ENCODE data around the gene NFKBIB.

The NFKBIB gene

DNA sequence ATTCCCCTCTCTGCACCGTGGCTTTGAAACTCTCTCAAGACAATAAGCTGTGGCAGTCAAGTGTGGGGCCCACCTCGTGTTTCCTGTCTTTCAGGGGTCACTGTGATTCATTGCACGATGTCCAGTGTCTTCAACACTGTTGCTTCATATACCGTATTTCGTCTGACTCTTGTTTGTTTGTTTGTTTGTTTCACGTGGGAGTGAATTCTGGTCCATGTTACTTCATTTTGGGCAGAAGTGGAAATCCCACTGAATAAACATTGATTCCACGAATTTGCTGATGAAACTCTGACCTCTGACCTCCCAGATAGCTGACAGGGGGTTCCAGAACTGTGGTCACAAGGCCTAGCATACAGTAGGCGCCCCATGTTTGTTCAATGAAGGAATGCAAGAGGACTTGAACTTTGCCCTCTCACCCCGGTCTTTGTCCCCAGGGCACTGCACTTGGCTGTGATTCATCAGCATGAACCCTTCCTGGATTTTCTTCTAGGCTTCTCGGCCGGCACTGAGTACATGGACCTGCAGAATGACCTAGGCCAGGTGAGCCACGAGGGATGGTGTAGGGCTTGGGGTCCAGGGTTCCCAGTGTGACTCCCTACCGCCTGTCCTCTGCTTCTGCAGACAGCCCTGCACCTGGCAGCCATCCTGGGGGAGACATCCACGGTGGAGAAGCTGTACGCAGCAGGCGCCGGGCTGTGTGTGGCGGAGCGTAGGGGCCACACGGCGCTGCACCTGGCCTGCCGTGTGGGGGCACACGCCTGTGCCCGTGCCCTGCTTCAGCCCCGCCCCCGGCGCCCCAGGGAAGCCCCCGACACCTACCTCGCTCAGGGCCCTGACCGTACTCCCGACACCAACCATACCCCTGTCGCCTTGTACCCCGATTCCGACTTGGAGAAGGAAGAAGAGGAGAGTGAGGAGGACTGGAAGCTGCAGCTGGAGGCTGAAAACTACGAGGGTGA is 5.1 kb downstream of the NFKBIB start:
- no peak for DNase-seq (ENCODE audit: low read depth in 2 of 2)

DNA sequence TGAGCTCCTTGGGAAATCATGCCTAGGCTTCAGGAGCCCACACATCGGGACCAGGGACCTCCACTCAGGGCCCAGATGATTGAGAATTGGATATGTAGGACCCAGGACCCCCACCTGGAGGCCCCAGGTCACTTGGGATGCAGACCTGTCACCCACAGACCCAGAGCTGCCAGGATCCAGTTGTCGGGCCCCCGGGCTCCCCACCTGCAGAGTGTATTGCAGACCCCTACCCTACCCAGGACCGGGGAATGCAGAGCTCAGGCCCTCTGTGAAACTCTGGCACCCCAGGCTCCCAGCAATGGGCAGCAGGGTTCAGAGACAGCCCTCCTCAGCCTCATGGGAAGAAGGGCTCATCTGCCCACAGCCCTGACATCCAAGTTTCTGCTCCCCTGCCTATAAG is 5.9 kb downstream of the NFKBIB start:
- DNase-seq (ENCODE audit: low read depth in 2 of 2), result no peak

DNA sequence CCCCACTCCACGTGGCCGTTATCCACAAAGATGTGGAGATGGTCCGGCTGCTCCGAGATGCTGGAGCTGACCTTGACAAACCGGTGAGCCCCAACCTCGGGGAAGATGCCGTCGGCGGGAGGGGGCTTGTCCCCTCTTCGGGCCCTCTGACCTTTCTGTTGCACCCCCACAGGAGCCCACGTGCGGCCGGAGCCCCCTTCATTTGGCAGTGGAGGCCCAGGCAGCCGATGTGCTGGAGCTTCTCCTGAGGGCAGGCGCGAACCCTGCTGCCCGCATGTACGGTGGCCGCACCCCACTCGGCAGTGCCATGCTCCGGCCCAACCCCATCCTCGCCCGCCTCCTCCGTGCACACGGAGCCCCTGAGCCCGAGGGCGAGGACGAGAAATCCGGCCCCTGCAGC is 7.5 kb downstream of the NFKBIB start:
- no peak for DNase-seq (ENCODE audit: low read depth in 2 of 2)

DNA sequence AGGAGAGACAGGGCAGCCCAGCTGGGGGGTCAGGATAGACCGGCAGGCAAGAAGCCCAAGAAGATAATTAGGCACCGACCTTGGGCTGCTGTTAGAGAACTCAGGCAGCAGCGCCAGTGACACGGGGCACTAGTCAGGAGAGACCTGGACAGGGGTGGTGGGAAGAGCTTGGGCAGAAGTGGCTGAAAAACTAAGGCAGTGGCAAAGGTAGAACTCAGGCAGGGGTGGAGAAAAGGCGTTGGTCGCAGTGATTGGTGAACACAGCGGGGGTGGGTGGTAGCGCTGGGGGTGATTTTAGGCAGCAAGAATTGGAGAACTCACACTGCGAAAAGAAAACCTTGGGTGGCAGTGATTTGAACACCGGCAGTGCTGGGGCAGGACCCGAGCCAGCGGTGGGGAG is 7.9 kb downstream of the NFKBIB start:
- no peak for DNase-seq (ENCODE audit: low read depth in 2 of 2)

DNA sequence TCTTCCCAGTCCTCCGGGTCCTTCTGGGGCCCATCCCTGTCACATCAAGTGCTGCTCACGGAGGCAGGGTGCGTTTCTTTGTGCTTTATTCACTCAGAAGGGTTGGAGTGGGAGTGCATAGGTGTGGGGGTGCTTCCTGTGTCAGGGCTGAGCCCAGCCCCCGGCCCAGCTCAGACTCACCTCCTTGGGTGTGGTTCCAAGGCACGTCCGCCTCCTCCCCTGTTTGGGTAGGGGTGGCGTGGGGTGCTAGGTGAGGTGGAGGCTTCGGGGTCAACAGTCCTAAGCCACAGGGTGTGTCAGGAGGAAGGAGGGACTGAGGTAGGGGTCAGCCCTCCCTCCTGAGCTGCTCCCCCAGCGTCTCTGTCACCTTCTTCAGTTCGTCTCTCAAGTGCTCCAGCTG is 9.1 kb downstream of the NFKBIB start:
- DNase-seq (ENCODE audit: low read depth in 2 of 2), result no peak

DNA sequence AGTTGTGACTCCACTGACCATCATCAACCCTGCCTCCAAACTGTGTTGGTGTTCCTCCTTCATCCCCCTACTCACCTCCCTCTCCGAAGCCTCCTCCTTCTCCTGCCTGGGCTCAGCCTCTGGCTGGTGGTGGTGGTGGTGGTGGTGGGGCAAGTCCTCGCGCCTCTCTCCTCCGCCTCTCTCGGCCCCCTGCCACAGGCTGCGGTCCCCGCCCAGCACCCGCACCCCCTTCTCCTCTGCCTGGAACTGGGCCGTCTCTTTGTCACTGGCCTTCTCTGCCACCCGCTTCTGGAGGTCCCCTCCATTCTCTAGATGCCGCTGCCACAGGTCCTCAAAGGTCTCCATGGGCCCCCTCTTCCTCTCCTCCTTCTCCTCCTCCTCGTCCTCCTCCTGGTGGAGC is 10.7 kb downstream of the NFKBIB start:
- DNase-seq (ENCODE audit: low read depth in 2 of 2), result no peak

DNA sequence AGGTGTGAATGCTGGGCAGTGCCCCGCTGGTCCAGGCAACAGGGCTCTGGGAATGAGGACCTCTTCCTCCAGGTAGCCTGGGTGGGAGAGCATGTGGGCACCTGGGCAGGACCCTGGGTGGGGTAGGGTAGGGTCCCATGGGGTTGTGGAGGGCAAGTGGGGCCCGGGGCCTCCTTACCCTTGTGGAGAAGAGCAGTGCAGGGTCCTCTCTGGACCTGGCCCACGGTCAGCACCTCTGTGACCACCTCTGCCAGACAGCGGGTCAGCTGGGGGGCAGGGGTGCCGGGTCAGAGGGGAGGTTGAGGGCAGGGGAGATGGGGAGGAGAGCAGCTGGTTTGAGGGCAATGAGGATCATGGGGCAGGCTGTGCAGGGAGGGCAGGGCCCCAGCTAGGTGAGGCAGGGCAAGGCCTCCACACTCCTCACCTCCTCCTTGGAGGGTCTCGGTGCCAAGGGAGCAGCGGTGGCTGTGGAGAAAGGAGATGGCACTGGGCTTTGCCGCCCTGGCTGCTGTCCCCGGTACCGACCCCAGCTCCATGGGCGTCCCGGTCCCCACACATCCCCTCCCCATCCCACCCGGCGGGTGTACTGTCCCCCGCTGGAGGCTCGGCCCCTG is 11.7 kb downstream of the NFKBIB start:
- DNase-seq (ENCODE audit: low read depth in 2 of 2), result no peak

DNA sequence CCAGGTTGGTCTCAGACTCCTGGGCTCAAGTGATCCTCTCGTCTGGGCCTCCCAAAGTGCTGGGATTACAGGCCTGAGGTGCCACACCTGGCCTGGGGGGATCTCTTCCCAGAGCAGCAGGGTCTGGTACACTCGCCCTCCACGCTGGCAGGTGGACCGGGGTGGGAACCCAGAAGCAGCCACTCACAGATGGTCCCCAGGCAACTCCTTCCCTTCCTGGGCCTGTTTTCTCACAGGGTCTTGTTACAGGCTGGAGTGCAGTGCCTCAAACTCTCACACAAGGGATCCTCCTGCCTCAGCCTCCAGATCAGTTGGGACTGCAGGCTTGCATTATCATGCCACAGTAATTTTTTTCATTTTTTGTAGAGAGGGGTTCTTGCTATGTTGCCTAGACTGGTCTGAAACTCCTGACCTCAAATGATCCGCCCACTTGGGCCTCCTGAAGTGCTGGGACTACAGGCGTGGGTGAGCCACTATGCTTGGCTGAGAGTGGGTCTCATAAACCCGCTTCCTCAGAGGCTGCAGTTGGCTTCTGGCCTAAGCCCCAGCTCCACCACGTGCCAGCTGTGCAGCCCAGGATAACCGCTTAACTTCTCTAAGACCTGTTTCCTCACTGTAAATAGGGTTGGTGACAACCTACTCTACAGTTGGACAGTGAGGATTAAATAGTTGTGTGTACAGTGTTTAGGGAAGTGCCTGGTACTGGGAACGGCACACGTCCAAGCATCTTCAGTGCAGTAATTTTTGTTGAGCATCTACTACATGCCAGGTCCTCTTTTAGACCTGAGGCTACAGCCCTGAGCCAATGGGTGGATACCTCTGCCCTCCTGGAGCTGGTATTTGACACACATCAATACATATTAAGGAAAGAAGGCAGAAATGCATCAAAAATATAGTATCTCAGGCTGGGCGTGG is 13.1 kb downstream of the NFKBIB start:
- DNase-seq (ENCODE audit: low read depth in 2 of 2), result no peak

DNA sequence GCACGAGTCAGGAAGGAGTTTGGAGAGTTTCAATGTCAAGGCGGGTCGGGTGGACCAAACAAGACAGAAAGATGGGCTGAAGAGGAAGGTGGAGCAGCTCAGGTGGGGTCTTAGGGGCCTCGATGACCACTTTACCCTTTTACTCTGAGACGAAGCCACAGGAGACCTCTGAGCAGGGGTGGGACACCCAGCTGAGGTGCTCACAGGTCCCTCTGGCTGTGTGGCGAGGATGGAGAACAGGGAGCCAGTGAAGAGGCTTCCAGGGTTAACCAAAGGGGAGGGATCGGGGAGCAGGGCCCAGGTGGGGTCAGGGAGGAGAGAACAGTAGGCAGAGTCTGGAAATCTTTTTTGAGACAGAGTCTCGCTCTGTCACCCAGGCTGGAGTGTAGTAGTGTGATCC is 14.2 kb downstream of the NFKBIB start:
- DNase-seq (ENCODE audit: low read depth in 2 of 2), result no peak

DNA sequence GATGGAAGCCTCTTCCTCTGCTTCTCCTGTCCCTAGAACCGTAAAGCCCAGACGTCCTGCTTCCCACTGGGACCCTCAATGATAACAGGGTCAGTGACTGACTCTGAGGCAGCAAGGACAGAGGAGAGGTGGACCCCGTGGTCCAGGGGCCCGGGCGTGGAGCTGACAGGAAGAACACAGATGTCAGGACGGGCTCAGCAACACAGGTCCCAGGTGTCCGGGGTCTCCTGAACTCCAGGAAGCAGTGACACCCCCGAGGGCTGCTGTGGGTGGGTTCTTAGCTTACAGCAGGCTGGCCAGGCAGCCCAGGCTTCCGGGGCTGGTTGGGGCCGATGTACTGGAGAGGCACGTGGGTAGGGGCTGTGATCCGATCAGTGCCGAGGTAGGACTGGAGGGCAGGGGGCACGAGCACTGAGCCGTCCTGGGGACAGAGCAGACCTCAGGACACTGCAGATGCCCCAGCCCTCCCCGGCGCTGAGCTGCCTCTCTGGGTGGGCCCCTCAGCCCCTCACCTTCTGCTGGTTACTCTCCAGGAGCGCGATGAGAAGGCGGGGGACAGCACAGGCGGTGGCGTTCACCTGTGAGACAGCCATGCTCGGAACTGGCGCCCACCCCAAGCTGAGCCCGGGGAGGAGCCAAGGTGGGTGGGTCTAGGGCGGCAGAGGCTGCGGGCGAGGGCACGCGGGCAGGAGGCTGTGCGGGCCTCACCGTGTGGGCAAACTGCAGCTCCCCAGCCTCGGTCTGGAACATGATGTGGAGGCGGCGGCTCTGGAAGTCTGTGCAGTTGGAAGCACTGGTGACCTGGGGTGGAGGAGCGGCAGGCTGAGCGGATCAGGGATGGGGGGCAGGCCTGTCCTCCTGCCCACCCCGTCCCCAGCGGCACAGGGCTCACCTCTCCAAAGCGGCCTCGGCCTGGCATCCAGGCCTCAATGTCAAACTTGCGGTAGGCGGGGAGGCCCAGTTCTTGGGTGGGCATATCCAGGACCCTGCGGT is 15.9 kb downstream of the NFKBIB start:
- no peak for DNase-seq (ENCODE audit: low read depth in 2 of 2)

DNA sequence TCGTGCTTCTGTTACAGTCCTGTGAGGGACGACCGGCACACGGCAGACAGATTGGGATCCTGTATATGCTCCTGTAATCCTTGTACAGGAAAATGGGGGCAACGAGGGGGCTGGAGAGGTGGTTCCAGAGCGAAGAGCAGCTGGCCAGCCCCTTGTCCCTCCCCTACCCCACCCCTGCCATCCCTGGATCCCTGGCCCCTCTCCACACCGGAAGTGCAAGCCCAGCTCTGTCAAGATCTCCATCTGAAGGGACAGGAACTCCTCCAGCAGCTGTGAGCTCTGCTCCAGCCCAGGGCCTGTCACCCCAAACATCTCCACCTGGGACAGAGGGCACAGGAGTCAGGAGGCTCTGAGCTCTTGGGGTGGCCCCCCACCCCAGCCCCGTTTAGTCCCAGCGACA is 17.7 kb downstream of the NFKBIB start:
- DNase-seq (ENCODE audit: low read depth in 2 of 2), result no peak

DNA sequence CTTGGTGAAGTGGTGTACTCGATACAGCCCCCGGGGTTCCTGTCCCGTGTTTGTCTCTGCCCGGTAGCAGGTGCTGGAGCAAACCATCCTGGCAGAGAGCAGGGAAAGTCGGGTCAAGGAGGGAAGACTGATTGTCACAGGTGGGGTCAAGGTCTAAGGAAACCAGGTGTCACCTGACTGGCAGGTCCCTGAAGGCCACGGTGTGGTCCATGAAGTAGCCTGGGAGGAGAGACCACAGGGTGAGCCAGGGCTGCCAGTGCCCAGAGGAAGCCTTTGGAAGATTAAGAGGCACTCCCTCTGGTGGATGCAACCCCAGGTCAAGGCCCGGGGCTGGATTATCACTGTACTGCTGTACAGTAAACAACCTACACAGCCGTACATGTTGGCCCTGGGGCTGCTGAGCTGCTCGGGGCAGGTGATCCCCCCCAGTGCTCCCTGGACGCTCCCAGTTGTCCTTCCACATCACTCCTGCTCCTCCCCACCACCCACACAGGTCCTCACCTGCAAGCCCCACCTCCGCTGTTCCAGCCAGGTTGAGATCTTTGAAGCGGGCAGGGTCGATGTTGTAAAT is 18.2 kb downstream of the NFKBIB start:
- no peak for DNase-seq (ENCODE audit: low read depth in 2 of 2)

DNA sequence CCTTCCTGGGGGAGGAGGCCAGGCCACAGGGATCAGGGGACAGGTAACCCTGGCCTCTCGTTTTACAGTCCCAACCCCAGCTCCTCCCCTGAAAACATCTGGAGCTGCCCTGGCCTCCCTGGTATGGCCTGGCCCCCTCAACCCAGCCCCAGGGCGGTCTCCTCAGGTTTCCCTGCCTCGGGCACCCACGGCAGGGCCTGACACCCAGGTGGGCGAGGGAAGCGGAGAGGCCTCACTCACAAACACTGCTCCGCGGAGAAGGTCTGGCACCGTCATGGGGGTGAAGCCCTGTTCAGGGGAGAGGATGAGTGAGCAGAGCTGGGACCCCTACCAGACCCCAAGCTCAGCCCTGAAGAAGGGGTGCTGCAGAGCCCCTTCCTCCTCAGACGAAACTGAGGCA is 18.8 kb downstream of the NFKBIB start:
- no peak for DNase-seq (ENCODE audit: low read depth in 2 of 2)

DNA sequence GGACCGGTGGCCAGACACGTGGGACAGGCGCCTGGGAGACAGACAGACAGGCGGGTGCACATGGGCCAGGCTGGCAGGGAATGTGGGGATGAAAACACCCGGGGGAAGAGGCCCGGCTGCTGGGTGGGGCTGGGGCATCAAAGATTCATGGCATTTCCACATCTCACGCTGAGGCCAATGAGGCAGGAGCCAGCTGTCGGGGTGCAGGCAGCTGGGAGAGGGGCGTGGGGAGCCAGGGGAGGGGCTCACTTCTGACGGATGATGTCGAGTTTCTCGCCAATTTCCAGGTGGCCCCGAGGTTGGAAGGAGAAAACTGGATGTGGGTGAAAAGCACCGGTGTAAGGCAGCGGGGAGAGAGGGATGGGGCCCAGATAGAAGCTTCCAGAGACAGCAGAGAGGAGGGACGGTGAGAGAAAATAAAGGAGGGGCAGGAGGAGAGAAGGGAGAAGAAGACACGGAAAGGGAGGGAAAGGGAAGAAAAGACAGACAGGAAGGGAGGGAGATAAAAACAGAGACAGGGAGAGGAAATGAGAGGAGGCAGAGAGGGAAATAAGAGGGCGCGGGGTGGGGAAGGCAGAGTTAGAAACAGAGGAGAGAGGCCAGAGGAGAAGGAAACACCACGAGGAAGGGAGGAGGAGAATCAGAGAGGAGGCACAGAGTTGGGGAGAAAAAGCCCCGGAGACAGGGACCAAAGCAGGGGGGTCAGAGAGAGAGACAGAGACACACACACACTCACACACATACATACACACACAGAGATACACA is 20.2 kb downstream of the NFKBIB start:
- no peak for DNase-seq (ENCODE audit: low read depth in 2 of 2)

DNA sequence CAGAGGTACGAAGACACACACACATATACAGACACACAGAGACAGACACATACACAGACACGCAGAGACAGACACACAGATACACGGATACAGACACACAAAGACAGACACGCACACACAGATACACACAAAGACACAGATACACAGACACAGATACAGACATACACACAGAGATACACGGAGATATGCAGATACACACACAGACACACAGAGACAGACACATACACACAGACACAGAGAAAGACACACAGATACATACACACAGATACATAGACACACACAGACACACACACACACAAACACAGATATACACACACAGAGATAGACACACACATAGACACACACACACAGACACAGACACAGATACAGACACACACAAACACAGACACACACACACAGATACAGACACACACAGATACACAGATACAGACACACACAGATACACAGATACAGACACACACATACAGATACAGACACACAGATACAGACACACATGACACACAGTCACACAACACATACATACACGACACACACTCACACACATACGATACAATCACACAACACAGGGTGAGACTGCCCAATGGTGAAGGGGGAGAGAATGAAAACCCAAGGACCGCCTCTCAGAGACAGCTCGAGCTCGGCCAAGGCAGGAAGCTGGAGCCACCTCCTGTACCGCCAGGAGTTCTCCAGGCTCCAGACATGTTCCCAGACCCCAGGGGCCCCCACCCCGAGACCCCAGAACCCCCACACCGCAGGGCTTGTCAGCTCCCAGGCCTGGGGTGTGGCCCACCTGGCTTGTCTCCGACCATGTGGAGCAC is 21.0 kb downstream of the NFKBIB start:
- DNase-seq (ENCODE audit: low read depth in 2 of 2), result no peak

DNA sequence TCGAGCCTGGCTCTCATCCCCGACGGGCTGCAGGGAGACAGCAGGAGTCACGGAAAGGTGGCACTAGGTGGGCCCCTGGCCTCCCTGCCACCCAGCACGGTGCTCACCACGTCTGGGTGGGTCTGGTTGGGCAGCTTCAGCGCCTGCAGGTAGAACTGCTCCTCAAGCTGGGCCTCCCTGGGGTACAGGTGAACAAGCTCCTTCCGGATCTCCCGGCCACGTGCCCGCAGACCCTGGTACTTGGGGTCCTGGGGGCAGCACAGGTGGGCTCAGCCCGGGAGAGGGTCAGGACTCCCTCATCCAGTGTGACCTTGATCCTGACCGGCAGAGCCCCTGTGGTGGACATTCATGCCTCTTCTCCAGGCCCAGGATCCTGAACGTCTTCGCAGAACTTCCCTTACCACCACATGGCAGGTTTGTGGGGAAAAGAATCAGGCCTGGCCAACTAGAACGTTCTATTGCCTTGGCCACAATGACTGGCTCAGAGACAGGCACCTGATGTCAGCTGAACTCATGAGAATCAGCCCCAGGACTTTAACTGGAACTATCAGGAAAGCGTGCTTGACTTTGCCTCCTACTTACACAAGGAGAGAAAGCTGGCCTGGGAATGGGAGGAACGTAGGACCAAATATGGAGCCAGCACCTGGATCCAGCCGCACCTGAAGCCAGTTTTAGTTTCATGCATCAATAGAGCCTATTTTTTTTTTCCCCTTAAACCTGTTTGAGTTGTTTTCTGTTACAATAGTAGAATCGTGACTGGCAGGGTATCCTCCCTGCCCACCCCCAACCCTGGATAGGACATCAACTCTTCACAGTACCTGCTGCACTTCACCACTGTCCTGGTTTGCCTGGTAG is 21.9 kb downstream of the NFKBIB start:
- DNase-seq (ENCODE audit: low read depth in 2 of 2), result no peak

DNA sequence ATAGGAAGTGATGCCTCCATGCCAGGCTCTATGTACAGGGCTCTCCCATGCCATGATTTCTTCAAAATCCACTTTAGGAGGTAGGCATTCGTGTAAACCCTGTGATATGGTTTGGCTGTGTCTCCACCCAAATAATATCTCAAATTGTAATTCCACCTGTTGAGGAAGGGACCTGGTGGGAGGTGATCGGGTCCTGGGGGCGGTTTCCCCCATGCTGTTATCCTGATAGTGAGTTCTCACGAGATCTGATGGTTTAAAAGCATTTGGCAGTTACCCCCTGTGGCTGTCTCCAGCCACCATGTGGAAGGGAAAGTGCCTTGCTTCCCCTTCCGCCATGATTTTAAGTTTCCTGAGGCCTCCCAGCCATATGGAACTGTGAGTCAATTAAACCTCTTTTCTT is 22.7 kb downstream of the NFKBIB start:
- DNase-seq (ENCODE audit: low read depth in 2 of 2), result no peak

DNA sequence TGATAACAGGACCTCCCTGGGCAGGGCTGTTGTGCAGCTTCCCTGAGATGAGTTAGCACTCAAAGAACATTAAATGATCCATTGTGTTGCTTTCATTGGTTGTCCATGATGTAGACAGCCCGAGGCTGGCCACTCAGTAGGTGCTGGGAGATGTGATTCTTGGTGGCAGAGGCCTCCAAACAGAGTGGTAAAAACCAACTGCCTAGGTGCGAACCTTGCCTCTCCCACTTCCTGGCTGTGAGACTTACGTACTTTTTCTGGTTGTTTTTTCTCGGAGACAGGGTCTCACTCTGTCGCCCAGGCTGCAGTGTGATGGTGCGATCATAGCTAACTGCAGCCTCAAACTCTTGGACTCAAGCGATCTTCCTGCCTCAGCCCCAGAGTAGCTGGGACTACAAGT is 24.6 kb downstream of the NFKBIB start:
- DNase-seq (ENCODE audit: low read depth in 2 of 2), result peak in 1 of 2 donors; percentile 20

Data from stimulated activated CD8-positive, alpha-beta memory T cell treated with anti-CD3 and anti-CD28 coated beads, Interleukin-7, amount 100 ng/mL, for 1 hour (primary cell).